Smooth muscle cell (in vitro differentiated cells): ENCODE measurements around the gene RPGRIP1L. TPM values are rescaled to one million over a fixed set of nuclear protein-coding genes. Genes with fewer than 3 reads are reported as not detected.

ENCODE experiments used
- DNase-seq: peaks from one replicate; lab custom pipeline; 2025; ENCODE audit not compliant: unreplicated experiment; lab: John Stamatoyannopoulos, UW
- H2AFZ ChIP-seq: fragments of 200-600 bp; sonication (generic); 2 replicates; pipeline ENCODE4 v1.6.0; 2016; ENCODE audit warnings: antibody characterized with exemption, low read depth, mild to moderate bottlenecking
- H3F3A ChIP-seq: fragments of 200-600 bp; sonication (generic); 2 replicates; pipeline ENCODE4 v1.6.0; 2017; ENCODE audit warnings: antibody characterized with exemption, low read depth
- H3K27ac ChIP-seq: fragments of 200-600 bp; sonication (generic); 2 replicates; pipeline ENCODE4 v1.5.1; 2016; ENCODE audit warnings: low read depth, mild to moderate bottlenecking
- H3K27me3 ChIP-seq: fragments of 200-600 bp; sonication (generic); 2 replicates; pipeline ENCODE4 v1.6.1; 2016; ENCODE audit warnings: low read depth, mild to moderate bottlenecking
- H3K36me3 ChIP-seq: fragments of 200-600 bp; sonication (generic); 2 replicates; pipeline ENCODE4 v1.5.1; 2016; ENCODE audit warnings: low read depth
- H3K4me1 ChIP-seq: fragments of 200-600 bp; sonication (generic); 2 replicates; pipeline ENCODE4 v1.5.1; 2016; ENCODE audit warnings: low read depth
- H3K4me2 ChIP-seq: fragments of 200-600 bp; sonication (generic); 2 replicates; pipeline ENCODE4 v1.6.0; 2016; ENCODE audit warnings: mild to moderate bottlenecking
- H3K4me3 ChIP-seq: fragments of 200-600 bp; sonication (generic); 2 replicates; pipeline ENCODE4 v1.5.1; 2016; ENCODE audit warnings: mild to moderate bottlenecking
- H3K79me2 ChIP-seq: fragments of 200-600 bp; sonication (generic); 2 replicates; pipeline ENCODE4 v1.6.0; 2016; ENCODE audit warnings: low read depth, mild to moderate bottlenecking
- H3K9ac ChIP-seq: fragments of 200-600 bp; sonication (generic); 2 replicates; pipeline ENCODE4 v1.6.0; 2016; ENCODE audit warnings: low read depth
- H3K9me3 ChIP-seq: fragments of 200-600 bp; sonication (generic); replicated peaks from 2 replicates; pipeline ENCODE4 v1.5.1; 2016; ENCODE audit warnings: low read depth
- H4K20me1 ChIP-seq: fragments of 200-600 bp; sonication (generic); 2 replicates; pipeline ENCODE4 v1.6.0; 2016; ENCODE audit warnings: low read depth
- whole genome bisulfite sequencing: methylation state at CpG from one replicate; pipeline ENCODE4 v1.1.7; 2016; ENCODE audit warnings: low lambda C conversion rate; 5-methylcytosine and 5-hydroxymethylcytosine counted together
- polyA plus RNA-seq: library from polyadenylated mRNA; unstranded; fragments of >200 nt; fragmentation: Nextera tagmentation; extraction: Ambion mirVana; gene quantifications from 2 replicates; pipeline ENCODE4 v1.2.1, GENCODE V29; 2016
- total RNA-seq: library from RNA; depleted of rRNA; stranded (reverse); fragments of >200 nt; gene quantifications from 2 replicates; pipeline ENCODE4 v1.2.3, GENCODE V29; 2014
- TF ChIP-seq, protein P1 (sequence below): fragments of 200-600 bp; sonication (generic); IDR thresholded peaks from 2 replicates; pipeline ENCODE4 v1.5.1; 2017; ENCODE audit warnings: borderline replicate concordance, mild to moderate bottlenecking, antibody characterized with exemption; ENCODE audit not compliant: insufficient read depth, poor library complexity, severe bottlenecking

The RPGRIP1L gene
- total and polyA plus RNA-seq, 2 experiments from 2014 or later = 5.8 to 11.6 TPM

GRCh38 chr16:53565296-53565863 is 138.3 kb downstream of the RPGRIP1L start:
- Histone ChIP-seq H3K79me2 (no peaks in the 10 kb centered on the region), H3K9me3 (no peaks in the 10 kb centered on the region), H3F3A (no peaks in the 10 kb centered on the region), H3K27ac (no peak overlapping the region), H3K9ac (no peak overlapping the region), H3K27me3 (no peaks in the 10 kb centered on the region), H3K4me2 (no peak overlapping the region), H3K4me3 (no peak overlapping the region), H3K36me3 (no peaks in the 10 kb centered on the region), H3K4me1 (no peaks in the 10 kb centered on the region), H4K20me1 (no peaks in the 10 kb centered on the region), H2AFZ (no peak overlapping the region)
- DNase-seq = no peak
- WGBS = 91% methylated on average over 8 of the region's 8 CpGs
- TF ChIP-seq, protein P1, sequence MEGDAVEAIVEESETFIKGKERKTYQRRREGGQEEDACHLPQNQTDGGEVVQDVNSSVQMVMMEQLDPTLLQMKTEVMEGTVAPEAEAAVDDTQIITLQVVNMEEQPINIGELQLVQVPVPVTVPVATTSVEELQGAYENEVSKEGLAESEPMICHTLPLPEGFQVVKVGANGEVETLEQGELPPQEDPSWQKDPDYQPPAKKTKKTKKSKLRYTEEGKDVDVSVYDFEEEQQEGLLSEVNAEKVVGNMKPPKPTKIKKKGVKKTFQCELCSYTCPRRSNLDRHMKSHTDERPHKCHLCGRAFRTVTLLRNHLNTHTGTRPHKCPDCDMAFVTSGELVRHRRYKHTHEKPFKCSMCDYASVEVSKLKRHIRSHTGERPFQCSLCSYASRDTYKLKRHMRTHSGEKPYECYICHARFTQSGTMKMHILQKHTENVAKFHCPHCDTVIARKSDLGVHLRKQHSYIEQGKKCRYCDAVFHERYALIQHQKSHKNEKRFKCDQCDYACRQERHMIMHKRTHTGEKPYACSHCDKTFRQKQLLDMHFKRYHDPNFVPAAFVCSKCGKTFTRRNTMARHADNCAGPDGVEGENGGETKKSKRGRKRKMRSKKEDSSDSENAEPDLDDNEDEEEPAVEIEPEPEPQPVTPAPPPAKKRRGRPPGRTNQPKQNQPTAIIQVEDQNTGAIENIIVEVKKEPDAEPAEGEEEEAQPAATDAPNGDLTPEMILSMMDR = no peak

DNA sequence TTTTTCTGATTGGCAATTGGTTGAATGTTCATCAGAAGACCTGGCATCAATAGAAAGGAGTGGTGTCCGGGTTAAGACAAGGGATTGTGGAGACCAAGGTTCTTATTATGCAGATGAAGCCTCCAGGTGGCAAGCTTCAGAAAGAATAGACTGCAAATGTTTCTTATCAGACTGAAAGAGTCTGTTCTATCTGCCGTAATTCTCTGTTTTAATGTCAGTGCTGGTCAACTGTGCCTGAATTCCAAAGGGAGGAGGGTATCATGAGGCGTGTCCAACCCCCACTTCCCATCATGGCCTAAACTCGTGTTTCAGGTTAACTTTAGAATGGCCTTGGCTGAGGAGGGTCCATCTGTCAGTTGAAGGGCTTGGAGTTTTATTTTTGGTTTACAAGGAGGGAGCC is 140.2 kb downstream of the RPGRIP1L start:
- WGBS = 79% methylated on average over 4 of the region's 4 CpGs
- H2AFZ ChIP-seq = no peak overlapping the region
- no peaks in the 10 kb centered on the region for H3K79me2 ChIP-seq
- TF ChIP-seq, protein P1 = no peak
- no peak overlapping the region for H3K4me3 ChIP-seq
- no peaks in the 10 kb centered on the region for H4K20me1 ChIP-seq
- no peak overlapping the region for H3K27ac ChIP-seq
- no peak for DNase-seq
- no peak overlapping the region for H3K4me2 ChIP-seq
- no peak overlapping the region for H3K9ac ChIP-seq
- peaks cover 3% of the 10 kb centered on the region for H3F3A ChIP-seq
- no peaks in the 10 kb centered on the region for H3K27me3 ChIP-seq
- no peaks in the 10 kb centered on the region for H3K9me3 ChIP-seq
- no peaks in the 10 kb centered on the region for H3K4me1 ChIP-seq
- no peaks in the 10 kb centered on the region for H3K36me3 ChIP-seq

DNA sequence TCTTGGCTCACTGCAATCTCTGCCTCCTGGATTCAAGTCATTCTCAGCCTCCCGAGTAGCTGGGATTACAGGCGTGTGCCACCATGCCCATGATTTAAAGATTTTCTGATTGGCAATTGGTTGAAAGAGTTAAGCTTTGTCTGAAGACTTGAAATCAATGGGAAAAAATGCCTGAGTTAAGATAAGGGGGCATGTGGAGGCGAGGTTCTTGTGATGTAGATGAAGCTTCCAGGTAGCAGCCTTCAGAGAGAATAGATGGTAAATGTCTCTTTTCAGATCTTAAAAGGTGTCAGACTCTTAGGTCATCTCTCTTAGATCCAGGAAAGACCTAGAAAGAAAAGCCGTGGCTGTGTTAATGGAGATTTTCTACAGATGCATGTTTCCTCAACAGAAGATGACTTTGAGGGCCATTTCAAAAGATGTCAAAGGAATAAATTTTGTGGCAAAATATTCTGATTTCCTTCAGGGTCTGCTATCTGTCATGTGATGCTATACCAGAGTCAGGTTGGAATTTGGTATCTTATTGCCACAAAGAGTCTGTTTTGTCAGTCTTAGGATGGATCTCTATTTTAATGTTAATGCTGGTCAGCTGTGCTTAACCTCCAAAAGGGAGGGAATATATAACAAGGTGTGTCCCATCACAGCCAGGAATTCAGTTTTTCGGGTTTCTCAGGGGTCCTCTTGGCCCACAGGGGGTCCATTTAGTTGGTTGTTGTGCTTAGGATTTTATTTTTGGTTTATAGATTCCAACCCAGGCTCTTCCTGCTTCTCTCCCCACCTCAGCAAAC is 142.4 kb downstream of the RPGRIP1L start:
- TF ChIP-seq, protein P1 = no peak
- Histone ChIP-seq H3F3A (peaks cover 3% of the 10 kb centered on the region), H3K9me3 (no peaks in the 10 kb centered on the region), H3K79me2 (no peaks in the 10 kb centered on the region), H3K27ac (no peak overlapping the region), H3K4me2 (no peak overlapping the region), H2AFZ (no peak overlapping the region), H4K20me1 (no peaks in the 10 kb centered on the region), H3K36me3 (no peaks in the 10 kb centered on the region), H3K4me3 (no peak overlapping the region), H3K4me1 (no peaks in the 10 kb centered on the region), H3K27me3 (no peaks in the 10 kb centered on the region), H3K9ac (no peak overlapping the region)
- 82% methylated on average over 5 of the region's 5 CpGs for WGBS
- no peak for DNase-seq
